ENCODE data around the gene TOX2.

The TOX2 gene

GRCh38 chr20:44038681-44039123 lies 124.0 kb downstream of the TOX2 start (continued):
- TF ChIP-seq ZIC2 (tag by site-specific recombination; IDR thresholded peaks at IDR 0.05), result no peak

GRCh38 chr20:44039147-44039546 lies 124.5 kb downstream of the TOX2 start:
- no peak overlapping the region for H3K27ac ChIP-seq (ENCODE audit: extremely low read depth, low read depth, low read length)
- TF ChIP-seq ZNF138 (tag by site-specific recombination; IDR thresholded peaks at IDR 0.05; ENCODE audit: borderline replicate concordance), result no peak
- no peak for TF ChIP-seq HOXC10 (CRISPR knock-in tag; IDR thresholded peaks at IDR 0.05)
- TF ChIP-seq ZXDB (tag by site-specific recombination; IDR thresholded peaks at IDR 0.05), result no peak
- TF ChIP-seq ZNF629 (tag by site-specific recombination; IDR thresholded peaks at IDR 0.05), result no peak
- TF ChIP-seq ZNF423 (tag by site-specific recombination; IDR thresholded peaks at IDR 0.05), result no peak
- TF ChIP-seq, protein P1, sequence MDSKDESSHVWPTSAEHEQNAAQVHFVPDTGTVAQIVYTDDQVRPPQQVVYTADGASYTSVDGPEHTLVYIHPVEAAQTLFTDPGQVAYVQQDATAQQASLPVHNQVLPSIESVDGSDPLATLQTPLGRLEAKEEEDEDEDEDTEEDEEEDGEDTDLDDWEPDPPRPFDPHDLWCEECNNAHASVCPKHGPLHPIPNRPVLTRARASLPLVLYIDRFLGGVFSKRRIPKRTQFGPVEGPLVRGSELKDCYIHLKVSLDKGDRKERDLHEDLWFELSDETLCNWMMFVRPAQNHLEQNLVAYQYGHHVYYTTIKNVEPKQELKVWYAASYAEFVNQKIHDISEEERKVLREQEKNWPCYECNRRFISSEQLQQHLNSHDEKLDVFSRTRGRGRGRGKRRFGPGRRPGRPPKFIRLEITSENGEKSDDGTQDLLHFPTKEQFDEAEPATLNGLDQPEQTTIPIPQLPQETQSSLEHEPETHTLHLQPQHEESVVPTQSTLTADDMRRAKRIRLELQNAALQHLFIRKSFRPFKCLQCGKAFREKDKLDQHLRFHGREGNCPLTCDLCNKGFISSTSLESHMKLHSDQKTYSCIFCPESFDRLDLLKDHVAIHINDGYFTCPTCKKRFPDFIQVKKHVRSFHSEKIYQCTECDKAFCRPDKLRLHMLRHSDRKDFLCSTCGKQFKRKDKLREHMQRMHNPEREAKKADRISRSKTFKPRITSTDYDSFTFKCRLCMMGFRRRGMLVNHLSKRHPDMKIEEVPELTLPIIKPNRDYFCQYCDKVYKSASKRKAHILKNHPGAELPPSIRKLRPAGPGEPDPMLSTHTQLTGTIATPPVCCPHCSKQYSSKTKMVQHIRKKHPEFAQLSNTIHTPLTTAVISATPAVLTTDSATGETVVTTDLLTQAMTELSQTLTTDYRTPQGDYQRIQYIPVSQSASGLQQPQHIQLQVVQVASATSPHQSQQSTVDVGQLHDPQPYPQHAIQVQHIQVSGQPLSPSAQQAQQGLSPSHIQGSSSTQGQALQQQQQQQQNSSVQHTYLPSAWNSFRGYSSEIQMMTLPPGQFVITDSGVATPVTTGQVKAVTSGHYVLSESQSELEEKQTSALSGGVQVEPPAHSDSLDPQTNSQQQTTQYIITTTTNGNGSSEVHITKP (tag by site-specific recombination; IDR thresholded peaks at IDR 0.05), result no peak
- H3K4me1 ChIP-seq (ENCODE audit: control insufficient read depth, insufficient read depth, low read length), result no peaks in the 10 kb centered on the region
- no peak overlapping the region for H3K4me3 ChIP-seq (ENCODE audit: low read depth, low read length)
- H3K9me3 ChIP-seq (ENCODE audit: control insufficient read depth, insufficient read depth, low read depth, low read length), result no peaks in the 10 kb centered on the region
- CTCF ChIA-PET, result no interaction called here
- H3K36me3 ChIP-seq (ENCODE audit: control insufficient read depth in 2 of 2, insufficient read depth in 1 of 2, low read length in 2 of 2), result no peaks in the 10 kb centered on the region
- POLR2A ChIA-PET, result no interaction called here

GRCh38 chr20:44039741-44040140 lies 125.1 kb downstream of the TOX2 start:
- H3K4me1 ChIP-seq (ENCODE audit: control insufficient read depth, insufficient read depth, low read length), result no peaks in the 10 kb centered on the region
- CTCF ChIA-PET, result no interaction called here
- H3K27ac ChIP-seq (ENCODE audit: extremely low read depth, low read depth, low read length), result no peak overlapping the region
- no peaks in the 10 kb centered on the region for H3K36me3 ChIP-seq (ENCODE audit: control insufficient read depth in 2 of 2, insufficient read depth in 1 of 2, low read length in 2 of 2)
- POLR2A ChIA-PET, result interaction anchor here (0.7 kb wide), 1 partner anchor 12 kb away, joined by 3 read pairs; no protein-coding TSS in a partner anchor
- no peak overlapping the region for H3K4me3 ChIP-seq (ENCODE audit: low read depth, low read length)
- H3K9me3 ChIP-seq (ENCODE audit: control insufficient read depth, insufficient read depth, low read depth, low read length), result no peaks in the 10 kb centered on the region
- TF ChIP-seq FEZF1 (tag by site-specific recombination; IDR thresholded peaks at IDR 0.05) (no peak), ZNF341 (tag by site-specific recombination; IDR thresholded peaks at IDR 0.05; ENCODE audit: low read depth) (no peak), ZBTB26 (tag by site-specific recombination; optimal IDR thresholded peaks at IDR 0.05) (no peak), ZNF510 (tag by site-specific recombination; IDR thresholded peaks at IDR 0.05; ENCODE audit: insufficient replicate concordance) (no peak), ZSCAN4 (tag by site-specific recombination; IDR thresholded peaks at IDR 0.05) (no peak), ZNF548 (tag by site-specific recombination; IDR thresholded peaks at IDR 0.05) (no peak), ZNF223 (tag by site-specific recombination; IDR thresholded peaks at IDR 0.05) (no peak), ZXDB (tag by site-specific recombination; IDR thresholded peaks at IDR 0.05) (no peak), ZNF366 (tag by site-specific recombination; conservative IDR thresholded peaks at IDR 0.05) (no peak), ZNF221 (tag by site-specific recombination; IDR thresholded peaks at IDR 0.05; ENCODE audit: borderline replicate concordance) (no peak), ZNF10 (tag by site-specific recombination; IDR thresholded peaks at IDR 0.05) (no peak)
- TF ChIP-seq, protein P2, sequence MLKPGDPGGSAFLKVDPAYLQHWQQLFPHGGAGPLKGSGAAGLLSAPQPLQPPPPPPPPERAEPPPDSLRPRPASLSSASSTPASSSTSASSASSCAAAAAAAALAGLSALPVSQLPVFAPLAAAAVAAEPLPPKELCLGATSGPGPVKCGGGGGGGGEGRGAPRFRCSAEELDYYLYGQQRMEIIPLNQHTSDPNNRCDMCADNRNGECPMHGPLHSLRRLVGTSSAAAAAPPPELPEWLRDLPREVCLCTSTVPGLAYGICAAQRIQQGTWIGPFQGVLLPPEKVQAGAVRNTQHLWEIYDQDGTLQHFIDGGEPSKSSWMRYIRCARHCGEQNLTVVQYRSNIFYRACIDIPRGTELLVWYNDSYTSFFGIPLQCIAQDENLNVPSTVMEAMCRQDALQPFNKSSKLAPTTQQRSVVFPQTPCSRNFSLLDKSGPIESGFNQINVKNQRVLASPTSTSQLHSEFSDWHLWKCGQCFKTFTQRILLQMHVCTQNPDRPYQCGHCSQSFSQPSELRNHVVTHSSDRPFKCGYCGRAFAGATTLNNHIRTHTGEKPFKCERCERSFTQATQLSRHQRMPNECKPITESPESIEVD (tag by site-specific recombination; IDR thresholded peaks at IDR 0.05), result no peak
- TF ChIP-seq, protein P3, sequence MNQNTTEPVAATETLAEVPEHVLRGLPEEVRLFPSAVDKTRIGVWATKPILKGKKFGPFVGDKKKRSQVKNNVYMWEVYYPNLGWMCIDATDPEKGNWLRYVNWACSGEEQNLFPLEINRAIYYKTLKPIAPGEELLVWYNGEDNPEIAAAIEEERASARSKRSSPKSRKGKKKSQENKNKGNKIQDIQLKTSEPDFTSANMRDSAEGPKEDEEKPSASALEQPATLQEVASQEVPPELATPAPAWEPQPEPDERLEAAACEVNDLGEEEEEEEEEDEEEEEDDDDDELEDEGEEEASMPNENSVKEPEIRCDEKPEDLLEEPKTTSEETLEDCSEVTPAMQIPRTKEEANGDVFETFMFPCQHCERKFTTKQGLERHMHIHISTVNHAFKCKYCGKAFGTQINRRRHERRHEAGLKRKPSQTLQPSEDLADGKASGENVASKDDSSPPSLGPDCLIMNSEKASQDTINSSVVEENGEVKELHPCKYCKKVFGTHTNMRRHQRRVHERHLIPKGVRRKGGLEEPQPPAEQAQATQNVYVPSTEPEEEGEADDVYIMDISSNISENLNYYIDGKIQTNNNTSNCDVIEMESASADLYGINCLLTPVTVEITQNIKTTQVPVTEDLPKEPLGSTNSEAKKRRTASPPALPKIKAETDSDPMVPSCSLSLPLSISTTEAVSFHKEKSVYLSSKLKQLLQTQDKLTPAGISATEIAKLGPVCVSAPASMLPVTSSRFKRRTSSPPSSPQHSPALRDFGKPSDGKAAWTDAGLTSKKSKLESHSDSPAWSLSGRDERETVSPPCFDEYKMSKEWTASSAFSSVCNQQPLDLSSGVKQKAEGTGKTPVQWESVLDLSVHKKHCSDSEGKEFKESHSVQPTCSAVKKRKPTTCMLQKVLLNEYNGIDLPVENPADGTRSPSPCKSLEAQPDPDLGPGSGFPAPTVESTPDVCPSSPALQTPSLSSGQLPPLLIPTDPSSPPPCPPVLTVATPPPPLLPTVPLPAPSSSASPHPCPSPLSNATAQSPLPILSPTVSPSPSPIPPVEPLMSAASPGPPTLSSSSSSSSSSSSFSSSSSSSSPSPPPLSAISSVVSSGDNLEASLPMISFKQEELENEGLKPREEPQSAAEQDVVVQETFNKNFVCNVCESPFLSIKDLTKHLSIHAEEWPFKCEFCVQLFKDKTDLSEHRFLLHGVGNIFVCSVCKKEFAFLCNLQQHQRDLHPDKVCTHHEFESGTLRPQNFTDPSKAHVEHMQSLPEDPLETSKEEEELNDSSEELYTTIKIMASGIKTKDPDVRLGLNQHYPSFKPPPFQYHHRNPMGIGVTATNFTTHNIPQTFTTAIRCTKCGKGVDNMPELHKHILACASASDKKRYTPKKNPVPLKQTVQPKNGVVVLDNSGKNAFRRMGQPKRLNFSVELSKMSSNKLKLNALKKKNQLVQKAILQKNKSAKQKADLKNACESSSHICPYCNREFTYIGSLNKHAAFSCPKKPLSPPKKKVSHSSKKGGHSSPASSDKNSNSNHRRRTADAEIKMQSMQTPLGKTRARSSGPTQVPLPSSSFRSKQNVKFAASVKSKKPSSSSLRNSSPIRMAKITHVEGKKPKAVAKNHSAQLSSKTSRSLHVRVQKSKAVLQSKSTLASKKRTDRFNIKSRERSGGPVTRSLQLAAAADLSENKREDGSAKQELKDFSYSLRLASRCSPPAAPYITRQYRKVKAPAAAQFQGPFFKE (tag by site-specific recombination; IDR thresholded peaks at IDR 0.05; ENCODE audit: borderline replicate concordance), result no peak

All from HEK293 (cell line).